ENCODE measurements around the gene FAM83B. TPM values are rescaled to one million over a fixed set of nuclear protein-coding genes. Genes with fewer than 3 reads are reported as not detected.

The FAM83B gene
- total and polyA plus RNA-seq, 2 of the 13 experiments (the other 11 are each of a cell fraction or from before 2014, with no cell fraction given): not detected

- TF ChIP-seq ZNF678 (CRISPR knock-in tag; IDR thresholded peaks at IDR 0.05) (no peak), ZNF143 (CRISPR knock-in tag; IDR thresholded peaks at IDR 0.05) (no peak), ZNF101 (CRISPR knock-in tag; IDR thresholded peaks at IDR 0.05; ENCODE audit: borderline replicate concordance, low read depth) (no peak), ZNF83 (CRISPR knock-in tag; IDR thresholded peaks at IDR 0.05; ENCODE audit: borderline replicate concordance) (no peak), ZNF737 (CRISPR knock-in tag; IDR thresholded peaks at IDR 0.05; ENCODE audit: borderline replicate concordance) (no peak), MAX (IDR thresholded peaks at IDR 0.05) (no peak)
- TF ChIP-seq, protein P1, sequence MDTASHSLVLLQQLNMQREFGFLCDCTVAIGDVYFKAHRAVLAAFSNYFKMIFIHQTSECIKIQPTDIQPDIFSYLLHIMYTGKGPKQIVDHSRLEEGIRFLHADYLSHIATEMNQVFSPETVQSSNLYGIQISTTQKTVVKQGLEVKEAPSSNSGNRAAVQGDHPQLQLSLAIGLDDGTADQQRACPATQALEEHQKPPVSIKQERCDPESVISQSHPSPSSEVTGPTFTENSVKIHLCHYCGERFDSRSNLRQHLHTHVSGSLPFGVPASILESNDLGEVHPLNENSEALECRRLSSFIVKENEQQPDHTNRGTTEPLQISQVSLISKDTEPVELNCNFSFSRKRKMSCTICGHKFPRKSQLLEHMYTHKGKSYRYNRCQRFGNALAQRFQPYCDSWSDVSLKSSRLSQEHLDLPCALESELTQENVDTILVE (CRISPR knock-in tag; IDR thresholded peaks at IDR 0.05): no peak
- TF ChIP-seq, protein P2, sequence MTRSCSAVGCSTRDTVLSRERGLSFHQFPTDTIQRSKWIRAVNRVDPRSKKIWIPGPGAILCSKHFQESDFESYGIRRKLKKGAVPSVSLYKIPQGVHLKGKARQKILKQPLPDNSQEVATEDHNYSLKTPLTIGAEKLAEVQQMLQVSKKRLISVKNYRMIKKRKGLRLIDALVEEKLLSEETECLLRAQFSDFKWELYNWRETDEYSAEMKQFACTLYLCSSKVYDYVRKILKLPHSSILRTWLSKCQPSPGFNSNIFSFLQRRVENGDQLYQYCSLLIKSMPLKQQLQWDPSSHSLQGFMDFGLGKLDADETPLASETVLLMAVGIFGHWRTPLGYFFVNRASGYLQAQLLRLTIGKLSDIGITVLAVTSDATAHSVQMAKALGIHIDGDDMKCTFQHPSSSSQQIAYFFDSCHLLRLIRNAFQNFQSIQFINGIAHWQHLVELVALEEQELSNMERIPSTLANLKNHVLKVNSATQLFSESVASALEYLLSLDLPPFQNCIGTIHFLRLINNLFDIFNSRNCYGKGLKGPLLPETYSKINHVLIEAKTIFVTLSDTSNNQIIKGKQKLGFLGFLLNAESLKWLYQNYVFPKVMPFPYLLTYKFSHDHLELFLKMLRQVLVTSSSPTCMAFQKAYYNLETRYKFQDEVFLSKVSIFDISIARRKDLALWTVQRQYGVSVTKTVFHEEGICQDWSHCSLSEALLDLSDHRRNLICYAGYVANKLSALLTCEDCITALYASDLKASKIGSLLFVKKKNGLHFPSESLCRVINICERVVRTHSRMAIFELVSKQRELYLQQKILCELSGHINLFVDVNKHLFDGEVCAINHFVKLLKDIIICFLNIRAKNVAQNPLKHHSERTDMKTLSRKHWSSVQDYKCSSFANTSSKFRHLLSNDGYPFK (CRISPR knock-in tag; IDR thresholded peaks at IDR 0.05; ENCODE audit: borderline replicate concordance): no peak
These were observed 43.6 kb upstream of the FAM83B start (continued) for GRCh38 chr6:54802775-54803634.

Measured in HepG2 (cell line).